ENCODE results near the gene RPL13A. TPM values are rescaled to one million over a fixed set of nuclear protein-coding genes. Genes with fewer than 3 reads are reported as not detected.

RPL13A gene
- total and polyA plus RNA-seq, 2 of the 13 experiments (the other 11 are each of a cell fraction or from before 2014, with no cell fraction given): 2,601 to 3,407 TPM

DNA sequence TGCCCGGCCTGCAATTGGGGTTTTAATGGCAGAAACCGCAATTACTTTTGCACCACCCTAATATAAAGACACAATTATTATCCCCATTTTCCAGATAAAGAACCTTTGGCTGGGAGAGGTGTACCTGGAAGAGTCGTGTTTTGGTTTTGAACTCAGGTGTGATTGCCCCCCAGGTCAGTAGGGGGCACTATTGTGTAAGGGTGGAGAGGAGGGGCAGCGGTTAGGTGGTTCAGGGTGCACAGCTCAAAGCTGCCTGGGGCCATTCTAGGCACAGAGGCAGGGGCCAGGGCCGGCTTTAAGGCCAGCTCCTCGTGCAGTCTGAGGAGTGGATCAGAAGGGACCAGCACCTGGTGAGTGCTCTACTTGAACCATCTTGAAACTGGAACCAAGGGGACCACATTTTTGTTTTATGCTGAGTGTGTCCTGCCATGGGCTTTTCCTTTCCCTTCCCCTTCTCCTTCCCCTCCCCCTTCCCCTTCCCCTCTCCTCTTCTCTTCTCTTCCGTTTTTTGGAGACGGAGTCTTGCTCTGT is 19.2 kb downstream of the RPL13A start (continued):
- TF ChIP-seq, protein P1, sequence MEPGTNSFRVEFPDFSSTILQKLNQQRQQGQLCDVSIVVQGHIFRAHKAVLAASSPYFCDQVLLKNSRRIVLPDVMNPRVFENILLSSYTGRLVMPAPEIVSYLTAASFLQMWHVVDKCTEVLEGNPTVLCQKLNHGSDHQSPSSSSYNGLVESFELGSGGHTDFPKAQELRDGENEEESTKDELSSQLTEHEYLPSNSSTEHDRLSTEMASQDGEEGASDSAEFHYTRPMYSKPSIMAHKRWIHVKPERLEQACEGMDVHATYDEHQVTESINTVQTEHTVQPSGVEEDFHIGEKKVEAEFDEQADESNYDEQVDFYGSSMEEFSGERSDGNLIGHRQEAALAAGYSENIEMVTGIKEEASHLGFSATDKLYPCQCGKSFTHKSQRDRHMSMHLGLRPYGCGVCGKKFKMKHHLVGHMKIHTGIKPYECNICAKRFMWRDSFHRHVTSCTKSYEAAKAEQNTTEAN (CRISPR knock-in tag; conservative IDR thresholded peaks at IDR 0.05): no peak
- TF ChIP-seq, protein P2, sequence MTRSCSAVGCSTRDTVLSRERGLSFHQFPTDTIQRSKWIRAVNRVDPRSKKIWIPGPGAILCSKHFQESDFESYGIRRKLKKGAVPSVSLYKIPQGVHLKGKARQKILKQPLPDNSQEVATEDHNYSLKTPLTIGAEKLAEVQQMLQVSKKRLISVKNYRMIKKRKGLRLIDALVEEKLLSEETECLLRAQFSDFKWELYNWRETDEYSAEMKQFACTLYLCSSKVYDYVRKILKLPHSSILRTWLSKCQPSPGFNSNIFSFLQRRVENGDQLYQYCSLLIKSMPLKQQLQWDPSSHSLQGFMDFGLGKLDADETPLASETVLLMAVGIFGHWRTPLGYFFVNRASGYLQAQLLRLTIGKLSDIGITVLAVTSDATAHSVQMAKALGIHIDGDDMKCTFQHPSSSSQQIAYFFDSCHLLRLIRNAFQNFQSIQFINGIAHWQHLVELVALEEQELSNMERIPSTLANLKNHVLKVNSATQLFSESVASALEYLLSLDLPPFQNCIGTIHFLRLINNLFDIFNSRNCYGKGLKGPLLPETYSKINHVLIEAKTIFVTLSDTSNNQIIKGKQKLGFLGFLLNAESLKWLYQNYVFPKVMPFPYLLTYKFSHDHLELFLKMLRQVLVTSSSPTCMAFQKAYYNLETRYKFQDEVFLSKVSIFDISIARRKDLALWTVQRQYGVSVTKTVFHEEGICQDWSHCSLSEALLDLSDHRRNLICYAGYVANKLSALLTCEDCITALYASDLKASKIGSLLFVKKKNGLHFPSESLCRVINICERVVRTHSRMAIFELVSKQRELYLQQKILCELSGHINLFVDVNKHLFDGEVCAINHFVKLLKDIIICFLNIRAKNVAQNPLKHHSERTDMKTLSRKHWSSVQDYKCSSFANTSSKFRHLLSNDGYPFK (CRISPR knock-in tag; IDR thresholded peaks at IDR 0.05; ENCODE audit: borderline replicate concordance): peak; percentile 100
- TF ChIP-seq ZNF572 (CRISPR knock-in tag; IDR thresholded peaks at IDR 0.05): no peak
- peak; percentile 75; the same call in 1 of the 2 replicates for TF ChIP-seq ZMYM3 (CRISPR knock-in tag; IDR thresholded peaks at IDR 0.05)
- TF ChIP-seq, protein P3, sequence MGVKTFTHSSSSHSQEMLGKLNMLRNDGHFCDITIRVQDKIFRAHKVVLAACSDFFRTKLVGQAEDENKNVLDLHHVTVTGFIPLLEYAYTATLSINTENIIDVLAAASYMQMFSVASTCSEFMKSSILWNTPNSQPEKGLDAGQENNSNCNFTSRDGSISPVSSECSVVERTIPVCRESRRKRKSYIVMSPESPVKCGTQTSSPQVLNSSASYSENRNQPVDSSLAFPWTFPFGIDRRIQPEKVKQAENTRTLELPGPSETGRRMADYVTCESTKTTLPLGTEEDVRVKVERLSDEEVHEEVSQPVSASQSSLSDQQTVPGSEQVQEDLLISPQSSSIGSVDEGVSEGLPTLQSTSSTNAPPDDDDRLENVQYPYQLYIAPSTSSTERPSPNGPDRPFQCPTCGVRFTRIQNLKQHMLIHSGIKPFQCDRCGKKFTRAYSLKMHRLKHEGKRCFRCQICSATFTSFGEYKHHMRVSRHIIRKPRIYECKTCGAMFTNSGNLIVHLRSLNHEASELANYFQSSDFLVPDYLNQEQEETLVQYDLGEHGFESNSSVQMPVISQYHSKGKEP (CRISPR knock-in tag; IDR thresholded peaks at IDR 0.05): no peak
- TF ChIP-seq PAF1 (CRISPR knock-in tag; IDR thresholded peaks at IDR 0.05): no peak
- TF ChIP-seq, protein P4, sequence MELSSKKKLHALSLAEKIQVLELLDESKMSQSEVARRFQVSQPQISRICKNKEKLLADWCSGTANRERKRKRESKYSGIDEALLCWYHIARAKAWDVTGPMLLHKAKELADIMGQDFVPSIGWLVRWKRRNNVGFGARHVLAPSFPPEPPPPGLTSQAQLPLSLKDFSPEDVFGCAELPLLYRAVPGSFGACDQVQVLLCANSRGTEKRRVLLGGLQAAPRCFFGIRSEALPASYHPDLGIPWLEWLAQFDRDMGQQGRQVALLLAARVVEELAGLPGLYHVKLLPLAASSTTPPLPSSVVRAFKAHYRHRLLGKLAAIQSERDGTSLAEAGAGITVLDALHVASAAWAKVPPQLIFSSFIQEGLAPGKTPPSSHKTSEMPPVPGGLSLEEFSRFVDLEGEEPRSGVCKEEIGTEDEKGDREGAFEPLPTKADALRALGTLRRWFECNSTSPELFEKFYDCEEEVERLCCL (CRISPR knock-in tag; IDR thresholded peaks at IDR 0.05; ENCODE audit: borderline replicate concordance): no peak
- TF ChIP-seq TAF15 (IDR thresholded peaks at IDR 0.05; ENCODE audit: low read depth, low read length, poor library complexity, severe bottlenecking): no peak
- no peak for TF ChIP-seq NFE2 (CRISPR knock-in tag; IDR thresholded peaks at IDR 0.05)
- TF ChIP-seq, protein P5, sequence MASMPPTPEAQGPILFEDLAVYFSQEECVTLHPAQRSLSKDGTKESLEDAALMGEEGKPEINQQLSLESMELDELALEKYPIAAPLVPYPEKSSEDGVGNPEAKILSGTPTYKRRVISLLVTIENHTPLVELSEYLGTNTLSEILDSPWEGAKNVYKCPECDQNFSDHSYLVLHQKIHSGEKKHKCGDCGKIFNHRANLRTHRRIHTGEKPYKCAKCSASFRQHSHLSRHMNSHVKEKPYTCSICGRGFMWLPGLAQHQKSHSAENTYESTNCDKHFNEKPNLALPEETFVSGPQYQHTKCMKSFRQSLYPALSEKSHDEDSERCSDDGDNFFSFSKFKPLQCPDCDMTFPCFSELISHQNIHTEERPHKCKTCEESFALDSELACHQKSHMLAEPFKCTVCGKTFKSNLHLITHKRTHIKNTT (CRISPR knock-in tag; IDR thresholded peaks at IDR 0.05): no peak
- no peak for TF ChIP-seq ATF1 (CRISPR knock-in tag; IDR thresholded peaks at IDR 0.05)
- TF ChIP-seq, protein P6, sequence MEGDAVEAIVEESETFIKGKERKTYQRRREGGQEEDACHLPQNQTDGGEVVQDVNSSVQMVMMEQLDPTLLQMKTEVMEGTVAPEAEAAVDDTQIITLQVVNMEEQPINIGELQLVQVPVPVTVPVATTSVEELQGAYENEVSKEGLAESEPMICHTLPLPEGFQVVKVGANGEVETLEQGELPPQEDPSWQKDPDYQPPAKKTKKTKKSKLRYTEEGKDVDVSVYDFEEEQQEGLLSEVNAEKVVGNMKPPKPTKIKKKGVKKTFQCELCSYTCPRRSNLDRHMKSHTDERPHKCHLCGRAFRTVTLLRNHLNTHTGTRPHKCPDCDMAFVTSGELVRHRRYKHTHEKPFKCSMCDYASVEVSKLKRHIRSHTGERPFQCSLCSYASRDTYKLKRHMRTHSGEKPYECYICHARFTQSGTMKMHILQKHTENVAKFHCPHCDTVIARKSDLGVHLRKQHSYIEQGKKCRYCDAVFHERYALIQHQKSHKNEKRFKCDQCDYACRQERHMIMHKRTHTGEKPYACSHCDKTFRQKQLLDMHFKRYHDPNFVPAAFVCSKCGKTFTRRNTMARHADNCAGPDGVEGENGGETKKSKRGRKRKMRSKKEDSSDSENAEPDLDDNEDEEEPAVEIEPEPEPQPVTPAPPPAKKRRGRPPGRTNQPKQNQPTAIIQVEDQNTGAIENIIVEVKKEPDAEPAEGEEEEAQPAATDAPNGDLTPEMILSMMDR (CRISPR knock-in tag; IDR thresholded peaks at IDR 0.05): peak; percentile 96
- no peak for TF ChIP-seq THAP7 (CRISPR knock-in tag; IDR thresholded peaks at IDR 0.05)
- no peak for TF ChIP-seq GPN1 (CRISPR knock-in tag; IDR thresholded peaks at IDR 0.05; ENCODE audit: borderline replicate concordance)
- TF ChIP-seq CEBPG (CRISPR knock-in tag; IDR thresholded peaks at IDR 0.05): peak; percentile 26; the same call in 1 of the 2 replicates
- TF ChIP-seq ZMYM2 (CRISPR knock-in tag; IDR thresholded peaks at IDR 0.05): no peak

Measured in HepG2 (cell line).